HG03175 (cell line): ENCODE measurements around the gene MAPKAP1.

Source experiments
- ATAC-seq: cut with Tn5 transposase; IDR thresholded peaks from one replicate; pipeline ENCODE4 v1.9.1; 2021; ENCODE audit warnings: mild to moderate bottlenecking, moderate library complexity; ENCODE audit not compliant: unreplicated experiment

MAPKAP1 gene

DNA sequence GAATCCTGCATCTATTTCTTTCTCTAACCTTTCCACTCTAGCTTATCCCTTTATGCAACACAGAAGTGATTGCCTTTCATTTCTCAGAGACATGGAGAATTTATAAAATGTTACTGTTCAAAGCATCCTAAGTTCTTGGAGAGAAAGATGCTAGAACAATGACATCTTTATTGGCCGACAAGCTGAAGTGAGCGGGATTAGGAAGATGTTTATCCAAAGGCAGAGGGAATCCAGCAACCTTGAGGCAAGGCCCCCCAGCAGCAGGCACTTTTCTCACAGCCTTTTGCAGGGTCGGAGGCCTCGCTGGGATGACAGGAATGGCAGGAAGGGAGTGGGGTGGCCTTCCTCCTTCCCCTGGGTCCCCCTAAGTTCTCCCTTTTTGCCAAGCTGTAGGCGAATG lies 240.6 kb downstream of the MAPKAP1 start:
- no peak for ATAC-seq

DNA sequence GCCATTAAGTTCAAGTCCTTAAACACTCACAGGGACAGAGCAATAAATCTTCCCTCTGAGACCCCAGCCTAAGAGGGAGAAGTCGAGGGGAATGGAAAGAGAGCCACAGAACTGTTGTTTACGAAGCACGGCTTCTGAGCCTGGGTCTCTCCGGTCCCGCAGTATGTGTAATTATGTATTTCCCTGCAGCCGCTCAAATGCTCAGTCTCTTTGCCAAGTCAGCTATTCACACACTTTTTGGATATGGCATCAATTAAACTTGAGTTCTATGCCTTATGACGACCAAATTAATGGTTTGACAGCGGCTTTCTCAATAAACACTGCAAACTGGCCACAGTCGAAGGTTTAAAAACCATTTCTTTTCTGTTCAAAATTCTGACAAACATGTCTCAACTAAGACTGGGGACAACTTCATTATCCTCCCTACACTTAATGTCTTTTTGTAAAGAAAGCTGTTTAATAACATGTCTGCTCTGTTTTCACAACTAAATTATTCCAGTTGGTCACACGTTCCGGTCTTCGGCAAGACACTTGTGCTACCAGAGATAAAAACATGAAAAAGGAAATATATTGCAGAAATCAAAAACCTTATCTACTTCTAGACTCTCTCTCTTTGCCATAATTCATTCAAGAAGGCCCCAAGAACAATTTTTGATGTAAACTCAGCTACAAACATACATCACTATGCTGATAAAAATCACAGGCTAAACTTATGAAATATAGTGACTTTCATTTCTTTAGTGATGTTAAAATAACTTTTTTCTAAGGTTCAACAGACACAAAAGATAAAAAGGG lies 242.2 kb downstream of the MAPKAP1 start:
- no peak for ATAC-seq

DNA sequence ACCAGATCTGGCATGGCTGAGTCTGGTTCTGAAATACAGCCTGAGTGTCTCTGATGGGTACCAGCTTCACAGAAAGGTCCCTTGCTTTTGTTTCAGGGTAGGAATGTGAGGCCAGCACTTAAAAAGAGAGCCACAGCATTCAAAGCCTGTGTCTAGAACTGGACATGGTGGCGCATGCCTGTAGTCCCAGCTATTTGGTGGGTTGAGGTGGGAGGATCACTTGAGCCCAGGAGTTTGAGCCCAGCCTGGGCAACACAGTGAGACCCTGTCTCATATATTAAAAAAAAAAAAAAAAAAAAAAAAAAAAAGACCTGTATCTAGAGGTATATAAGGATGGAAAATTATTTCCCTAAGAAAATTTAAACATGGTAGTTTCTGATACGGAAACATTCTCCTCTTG lies 243.1 kb downstream of the MAPKAP1 start:
- no peak for ATAC-seq

DNA sequence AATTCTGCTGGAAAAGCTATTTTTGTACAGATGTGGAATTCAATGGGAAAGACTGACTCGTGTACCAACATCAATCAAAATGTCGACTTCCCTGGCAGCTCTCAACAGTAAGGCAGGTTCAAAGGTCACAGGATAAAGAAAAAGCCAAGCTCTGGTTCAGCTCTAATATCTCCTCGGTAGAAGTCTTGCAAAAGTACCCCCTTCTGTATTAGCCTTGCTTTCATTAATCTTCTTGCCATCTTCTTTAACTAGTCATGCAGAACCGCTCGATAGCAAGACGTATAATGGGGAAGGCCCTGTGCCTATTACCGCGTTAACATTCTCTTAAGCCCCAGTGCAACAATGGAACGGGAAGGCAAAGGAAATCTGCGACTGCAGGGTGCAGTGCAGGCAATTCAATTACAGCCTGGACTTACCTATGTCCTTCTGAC lies 244.1 kb downstream of the MAPKAP1 start:
- no peak for ATAC-seq

GRCh38 chr9:125461636-125462190 lies 245.3 kb downstream of the MAPKAP1 start:
- ATAC-seq = no peak

- ATAC-seq = no peak
These were observed 245.9 kb downstream of the MAPKAP1 start for GRCh38 chr9:125460883-125461635.

- no peak for ATAC-seq
These were observed 246.7 kb downstream of the MAPKAP1 start for GRCh38 chr9:125460346-125460745.

DNA sequence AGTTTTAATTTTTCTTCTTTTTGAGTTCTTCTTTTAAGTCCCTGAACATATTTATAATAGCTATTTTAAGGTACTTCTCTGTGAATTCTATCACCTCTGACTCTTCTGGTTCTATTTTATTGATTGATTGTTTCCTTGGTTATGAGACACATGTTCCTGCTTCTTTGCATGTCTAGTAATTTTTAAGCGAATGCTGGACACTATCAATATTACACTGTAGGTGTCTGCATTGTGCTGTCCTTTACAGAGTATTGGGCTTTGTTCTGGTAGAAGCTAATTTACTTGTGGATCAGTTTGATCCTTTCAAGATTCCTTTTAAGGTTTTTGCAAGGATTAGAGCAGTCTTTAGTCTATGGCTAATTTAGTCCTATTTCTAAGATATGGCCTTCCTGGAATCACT lies 249.7 kb downstream of the MAPKAP1 start:
- no peak for ATAC-seq

GRCh38 chr9:125455876-125456275 lies 251.1 kb downstream of the MAPKAP1 start:
- no peak for ATAC-seq

DNA sequence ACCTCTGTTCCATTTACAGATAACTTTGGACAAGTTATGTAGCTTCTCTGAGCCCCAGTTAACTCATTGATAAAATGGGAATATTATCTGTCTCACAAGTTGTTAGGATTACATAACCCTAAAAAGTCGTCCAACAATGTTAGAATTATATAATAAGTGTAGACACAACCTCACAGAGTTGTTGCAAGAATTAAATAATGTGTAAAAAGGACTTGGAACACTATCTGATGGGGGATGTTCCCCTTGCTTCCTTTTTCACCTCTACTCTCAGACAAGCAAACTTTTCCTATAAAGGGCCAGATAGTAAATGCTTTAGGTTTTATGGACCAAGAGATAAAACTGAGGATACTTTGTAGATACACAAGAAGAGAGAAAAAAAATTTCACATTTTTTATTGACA lies 251.9 kb downstream of the MAPKAP1 start:
- no peak for ATAC-seq

GRCh38 chr9:125447202-125447802 lies 259.7 kb downstream of the MAPKAP1 start:
- no peak for ATAC-seq

DNA sequence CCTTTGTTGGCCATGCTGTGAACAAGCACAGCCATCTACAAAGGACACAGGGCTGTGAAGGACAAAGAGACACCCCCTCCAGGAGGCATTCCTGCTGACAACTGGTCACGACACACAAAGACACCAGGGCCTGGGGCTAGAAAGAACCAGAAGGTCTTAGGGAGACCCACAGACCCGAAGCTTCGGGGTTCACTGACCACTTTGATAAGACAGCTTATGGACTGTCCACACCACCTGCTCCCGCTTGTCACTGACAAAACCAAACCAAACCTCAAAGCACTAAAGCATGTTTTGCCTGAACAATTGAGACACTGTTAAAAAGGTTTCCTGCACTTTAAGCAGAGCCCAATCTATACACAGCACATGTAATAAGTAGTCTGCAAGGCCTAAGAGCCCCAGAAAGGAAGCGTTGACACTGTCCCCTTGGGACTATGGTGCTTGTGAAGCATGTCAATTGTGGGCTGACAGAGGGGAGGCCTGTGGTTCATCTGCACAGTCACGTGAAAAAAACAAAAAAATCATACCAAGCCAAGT lies 260.4 kb downstream of the MAPKAP1 start:
- peak; percentile 96 for ATAC-seq

GRCh38 chr9:125444956-125445506 lies 262.0 kb downstream of the MAPKAP1 start:
- ATAC-seq = no peak

- ATAC-seq = no peak
These were observed 262.8 kb downstream of the MAPKAP1 start for GRCh38 chr9:125444166-125444565.

DNA sequence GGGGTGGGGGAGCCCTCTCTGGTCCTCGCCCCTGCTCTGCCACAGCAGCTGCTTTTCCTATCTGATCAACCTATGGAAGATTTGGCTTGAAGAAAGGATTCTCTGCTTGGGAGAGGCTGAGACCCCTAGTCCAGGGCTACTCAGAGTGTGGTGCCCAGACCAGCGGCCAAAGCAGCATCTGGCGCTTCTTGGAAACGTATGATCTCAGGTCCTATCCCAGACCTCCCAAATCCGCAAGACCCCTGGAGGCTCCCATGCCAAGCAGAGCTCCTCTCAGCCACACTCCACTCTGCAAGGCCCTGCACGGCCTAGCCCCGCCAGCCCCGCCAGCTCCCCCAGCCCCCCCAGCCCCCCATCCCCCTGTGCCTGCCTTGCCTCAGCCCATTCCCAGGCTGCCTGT lies 263.6 kb downstream of the MAPKAP1 start:
- no peak for ATAC-seq

GRCh38 chr9:125442452-125442851 lies 264.6 kb downstream of the MAPKAP1 start:
- ATAC-seq = no peak

- no peak for ATAC-seq
These were observed 266.6 kb downstream of the MAPKAP1 start for GRCh38 chr9:125440411-125440810.

GRCh38 chr9:125439434-125440272 lies 267.4 kb downstream of the MAPKAP1 start:
- no peak for ATAC-seq

DNA sequence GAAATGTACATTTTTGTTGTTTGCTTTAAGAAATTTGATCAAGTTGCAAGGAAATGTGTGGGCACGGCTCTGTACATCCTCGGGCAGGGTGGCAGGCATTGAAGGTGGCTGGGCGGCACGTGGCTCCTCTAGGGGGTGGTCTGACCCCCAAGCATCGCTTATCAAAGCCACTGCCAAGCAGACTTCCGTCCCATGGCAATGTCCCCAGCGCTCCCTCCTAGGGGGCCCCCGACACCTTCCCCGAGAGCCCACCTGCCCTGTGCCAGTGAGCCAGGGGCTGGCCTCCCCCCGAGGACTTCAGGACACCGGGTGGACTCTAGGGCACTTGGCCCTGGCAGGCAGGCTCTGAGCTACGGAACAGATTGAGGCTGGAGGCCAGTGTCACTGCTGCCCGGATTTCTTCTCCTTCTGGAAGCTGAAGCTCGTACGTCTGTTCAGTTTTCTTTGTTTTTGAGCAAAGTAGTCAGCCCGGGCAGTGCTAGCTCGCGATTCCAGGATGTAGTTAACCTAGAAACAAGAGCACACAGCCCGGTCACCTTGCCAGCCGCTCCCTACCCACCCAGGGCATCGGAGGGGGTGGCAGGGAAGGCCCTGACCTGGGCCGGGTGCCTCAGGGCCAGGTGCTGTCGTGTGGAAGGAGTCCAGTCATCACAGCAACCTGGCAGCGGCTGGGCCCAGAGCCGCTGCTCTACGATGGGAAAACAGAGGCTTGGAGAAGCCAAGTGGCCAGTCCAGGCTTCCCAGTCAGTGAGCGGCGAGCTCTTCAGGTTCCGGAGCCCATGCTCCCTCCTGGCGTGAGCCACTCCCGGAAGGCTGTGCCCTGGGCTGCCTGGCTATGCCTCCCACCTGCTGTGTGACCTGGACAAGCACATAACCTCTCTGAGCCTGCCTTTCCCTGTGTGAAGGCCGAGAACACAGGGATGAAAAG lies 268.2 kb downstream of the MAPKAP1 start:
- no peak for ATAC-seq
